Left forelimb (tissue), 1 donor: ENCODE data around the gene ZRANB2.
A peak's percentile ranks its signal among the peaks of the same experiment; 100 is the strongest.

Experiments
- DNase-seq: peaks from one replicate; pipeline ENCODE4 v3.0.0-alpha.2; 2018; ENCODE audit warnings: low spot score

The ZRANB2 gene

DNA sequence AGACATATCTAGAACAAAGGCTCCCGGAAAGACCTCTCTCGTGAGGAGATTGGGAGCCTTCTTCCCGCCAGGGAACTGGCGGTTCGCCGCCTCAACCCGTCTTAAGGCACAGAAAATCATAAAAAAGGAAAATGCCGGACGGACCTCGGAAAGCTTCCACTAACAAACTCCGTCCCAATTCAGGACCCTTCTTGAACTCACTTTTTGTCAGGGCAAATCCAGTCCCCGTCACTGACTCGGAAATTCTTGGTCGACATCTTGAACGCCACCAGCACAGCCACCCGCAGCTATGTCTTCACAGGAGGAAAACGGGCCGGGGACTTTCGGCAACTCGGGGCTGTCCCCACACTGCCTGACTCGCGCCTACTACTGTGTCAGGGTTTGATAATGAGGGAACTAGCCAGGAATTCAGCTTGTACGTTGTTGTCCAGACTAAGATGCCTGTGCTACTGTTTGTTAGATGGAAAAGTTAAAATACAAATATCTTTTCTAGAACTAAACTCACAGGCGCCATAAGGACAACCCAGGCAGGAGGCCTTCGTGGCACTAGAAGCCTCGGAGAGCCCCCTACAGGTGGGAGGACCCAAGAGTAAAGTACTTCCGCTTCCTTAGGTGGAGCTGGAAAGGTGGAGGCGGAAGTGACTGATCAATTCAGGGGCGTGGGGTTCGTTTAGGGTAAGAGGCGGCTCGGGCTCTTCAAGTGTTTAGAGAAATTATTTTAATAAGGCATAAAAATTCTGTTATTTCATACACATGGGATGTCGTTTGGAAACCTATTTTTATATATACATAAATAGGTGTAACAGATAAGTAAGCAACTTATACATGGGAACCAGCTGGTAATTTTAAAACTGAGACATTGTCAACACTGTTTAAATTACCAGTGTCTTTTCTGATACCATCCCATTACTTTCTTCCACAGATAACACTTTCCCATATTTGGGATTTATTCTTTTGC, at the start of gene ZRANB2:
Gene ZRANB2, minus strand, starts transcription at position 297 of the 958 bp plus-strand sequence. Its CDS starts 40 bp downstream, at position 257.
- peak; percentile 93 for DNase-seq

DNA sequence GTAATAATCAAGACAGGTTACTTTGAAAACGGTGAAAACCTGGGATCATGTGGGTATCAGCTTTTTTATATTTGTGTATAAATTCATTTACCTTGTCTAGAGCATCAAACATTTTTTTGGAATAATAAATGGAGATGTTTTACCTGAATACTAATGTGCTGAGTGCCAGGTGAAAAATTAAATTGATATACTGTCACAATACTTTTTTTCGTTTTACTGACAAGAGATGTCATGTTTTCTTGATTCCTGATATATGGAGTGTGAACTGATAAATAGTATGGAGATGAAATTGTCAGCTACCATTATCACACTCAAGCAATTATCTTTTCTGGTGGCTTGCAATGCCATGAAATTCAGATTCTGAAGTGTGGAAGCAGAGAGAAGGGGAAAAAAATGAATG, 47.2 kb upstream of the ZRANB2 start:
- no peak for DNase-seq

GRCh38 chr1:71118086-71118485, 37.3 kb upstream of the ZRANB2 start:
- no peak for DNase-seq

DNA sequence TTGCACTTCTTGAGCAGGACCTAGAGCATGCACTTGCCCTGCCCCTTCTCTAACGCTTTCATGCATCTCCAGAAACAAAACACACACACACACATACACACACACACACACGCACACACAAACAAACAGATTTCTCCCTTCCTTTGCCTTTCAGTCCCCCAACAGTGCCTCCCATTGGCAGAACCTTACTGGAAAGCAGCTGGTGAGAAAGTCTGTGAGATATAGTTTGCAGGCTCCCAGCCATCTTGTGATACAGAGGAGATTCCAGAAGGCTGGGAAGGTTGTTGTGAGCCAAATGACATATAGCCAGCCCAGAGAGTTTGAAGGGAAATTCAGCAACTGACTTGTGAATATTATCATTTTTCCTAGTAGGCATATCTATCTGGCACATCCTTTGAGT, 35.9 kb upstream of the ZRANB2 start:
- no peak for DNase-seq

DNA sequence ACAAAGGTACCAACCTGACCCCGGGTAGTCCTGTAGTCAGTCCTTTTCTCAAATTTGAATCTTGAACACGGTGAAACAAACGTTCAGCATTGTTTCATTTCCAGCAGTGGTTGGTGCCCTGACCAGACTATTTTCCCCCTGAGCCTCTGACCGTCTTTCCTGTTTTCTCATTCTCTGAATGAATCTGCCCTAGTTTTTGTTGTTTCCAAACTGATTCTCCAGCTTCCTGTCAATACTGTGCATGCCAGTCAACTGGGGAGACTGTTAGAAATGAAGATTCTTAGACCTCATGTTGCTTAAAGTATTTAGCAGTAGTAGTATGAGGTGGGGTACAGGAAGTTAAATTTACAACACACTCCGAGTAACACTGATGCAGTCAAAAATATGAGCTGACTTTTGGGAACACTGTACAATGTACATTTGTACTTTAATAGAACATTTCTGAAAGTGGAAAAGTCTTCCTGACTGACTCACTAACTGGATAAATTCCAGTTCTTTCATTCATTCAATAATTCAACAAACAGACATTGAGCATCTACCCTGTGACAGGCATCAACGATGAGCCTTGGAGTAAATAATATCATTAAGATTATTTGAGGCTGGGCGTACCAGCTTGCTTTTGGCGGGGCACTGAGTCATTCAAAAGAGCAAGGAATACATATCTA, 26.0 kb upstream of the ZRANB2 start:
- DNase-seq: no peak

DNA sequence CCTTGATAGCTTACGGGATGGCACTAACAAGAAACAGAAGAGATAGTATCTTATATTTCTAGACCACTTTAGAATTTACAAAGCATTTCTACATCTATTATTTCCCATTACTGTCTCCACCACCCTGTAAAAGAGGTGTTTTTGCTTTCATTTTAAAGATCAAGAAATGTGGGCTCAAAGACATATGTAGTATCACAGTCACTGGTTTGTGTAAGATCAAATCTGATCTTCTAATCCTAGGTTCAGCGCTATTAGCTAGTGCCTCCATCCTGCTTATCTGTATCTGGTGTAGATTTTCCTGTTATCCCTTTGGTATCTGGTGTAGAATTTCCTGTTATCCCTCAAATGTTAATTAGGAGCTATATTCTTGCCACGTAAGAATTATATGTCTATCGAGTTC, 23.6 kb upstream of the ZRANB2 start:
- no peak for DNase-seq

GRCh38 chr1:71101839-71102376, 21.1 kb upstream of the ZRANB2 start:
- DNase-seq: no peak

- no peak for DNase-seq
These were observed 16.6 kb upstream of the ZRANB2 start for GRCh38 chr1:71097428-71097827.

- no peak for DNase-seq
These were observed 14.1 kb upstream of the ZRANB2 start for GRCh38 chr1:71094913-71095312.

DNA sequence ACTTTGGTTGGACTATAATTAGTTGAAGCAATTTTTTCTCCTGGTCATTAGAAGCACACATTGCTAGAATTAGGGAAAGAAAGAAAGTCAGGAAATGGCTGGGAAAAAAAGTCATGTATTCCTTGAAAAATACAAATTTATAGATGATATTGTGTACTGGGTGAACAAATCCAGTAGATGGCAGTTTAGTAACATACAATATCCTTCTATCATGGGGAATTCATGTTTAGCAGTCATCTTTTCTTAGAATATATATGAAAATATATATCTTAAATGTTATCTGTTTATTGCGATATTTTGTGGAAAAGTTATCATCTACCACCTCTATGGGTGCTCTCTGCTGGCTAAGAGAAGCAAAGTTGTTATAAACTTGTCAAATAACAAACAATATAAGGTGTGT, 13.1 kb upstream of the ZRANB2 start:
- DNase-seq: no peak

- no peak for DNase-seq
These were observed 8.9 kb upstream of the ZRANB2 start for GRCh38 chr1:71089536-71090270.

DNA sequence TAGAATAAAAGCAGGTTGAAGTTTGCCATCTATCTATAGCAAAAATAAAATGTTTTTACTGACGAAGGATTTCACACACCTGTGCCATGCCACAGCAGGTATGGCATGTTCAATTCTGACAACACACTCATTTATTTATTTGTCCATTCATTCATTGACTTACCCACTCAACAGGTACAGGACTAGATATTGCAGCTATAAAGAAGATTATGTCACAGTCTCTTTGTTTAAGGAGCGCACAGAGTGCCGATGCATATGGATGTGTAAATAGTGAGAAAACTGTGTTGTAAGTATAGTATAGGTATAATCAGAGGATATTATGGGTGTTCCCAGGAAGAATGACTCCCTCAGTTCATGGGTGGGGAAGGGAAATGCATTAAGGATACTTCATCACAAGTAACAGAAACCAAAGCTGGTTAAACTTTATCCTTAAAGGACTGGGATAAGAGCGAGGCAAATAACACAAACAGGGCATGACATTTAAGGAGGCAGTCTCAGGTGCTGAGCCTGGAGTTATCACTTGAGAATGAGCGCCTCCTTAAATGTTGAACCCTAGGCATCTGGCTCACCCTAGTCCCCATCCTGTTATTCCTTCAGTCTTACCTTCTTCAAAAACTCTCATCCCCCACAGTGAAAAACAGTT, 7.9 kb upstream of the ZRANB2 start:
- DNase-seq: no peak

DNA sequence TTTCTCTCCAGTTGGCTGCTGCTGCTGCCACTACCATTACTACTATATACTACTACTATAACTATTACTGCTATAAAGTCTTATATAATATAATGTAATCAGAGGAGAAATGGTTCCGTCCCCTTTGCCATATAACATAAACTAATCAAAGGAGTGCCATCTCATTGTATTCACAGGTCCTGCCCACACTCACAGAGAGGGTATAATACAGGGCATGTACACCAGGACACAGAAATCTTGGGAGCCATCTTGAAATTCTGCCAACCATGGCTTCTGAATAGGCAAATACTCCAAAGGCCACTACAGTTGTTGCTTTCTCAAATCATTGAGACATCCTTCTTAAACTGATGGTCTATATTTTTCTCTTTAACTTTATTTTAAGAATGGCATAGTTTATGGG, 6.9 kb upstream of the ZRANB2 start:
- DNase-seq: no peak

DNA sequence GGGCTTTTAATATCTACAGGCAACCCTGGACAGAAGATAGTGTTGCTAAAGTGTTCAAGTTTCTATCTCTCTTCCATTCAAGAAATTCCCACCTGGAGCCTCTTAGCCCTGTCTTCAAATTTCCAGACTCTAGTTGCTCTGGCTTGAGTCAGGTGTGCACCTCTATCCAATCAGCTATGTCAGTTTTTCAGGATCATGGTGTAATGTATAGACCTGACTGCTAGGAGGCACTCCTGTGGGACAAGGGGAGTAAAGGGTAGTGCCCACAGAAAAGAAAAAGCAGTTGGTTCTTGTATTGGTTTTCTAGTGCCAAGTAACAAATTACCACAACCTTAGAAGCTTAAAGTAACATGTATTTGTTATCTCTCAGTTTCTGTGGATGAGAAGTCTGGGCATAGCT, 6.2 kb upstream of the ZRANB2 start:
- no peak for DNase-seq

DNA sequence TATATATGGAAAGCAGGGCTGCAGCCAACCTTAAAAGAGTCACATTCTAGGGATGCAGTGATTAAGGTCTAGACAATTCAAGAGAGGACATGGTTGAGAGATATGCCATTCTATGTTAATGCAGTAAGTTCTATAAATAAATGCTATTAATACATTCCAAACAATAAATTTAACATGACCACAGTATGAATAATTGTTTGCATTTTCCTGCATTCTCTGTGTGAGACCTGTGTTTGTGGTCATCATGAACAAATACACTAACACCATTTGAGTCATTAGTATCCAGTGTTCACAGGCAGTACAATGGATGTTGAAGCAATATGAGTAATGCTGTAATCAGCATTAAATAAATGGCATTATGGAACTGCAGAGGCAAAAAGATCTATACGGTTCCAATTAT, 5.5 kb upstream of the ZRANB2 start:
- DNase-seq: no peak

GRCh38 chr1:71083271-71083670, 2.4 kb upstream of the ZRANB2 start:
- DNase-seq: no peak

- no peak for DNase-seq
These were observed 854 bp upstream of the ZRANB2 start for GRCh38 chr1:71081697-71082080.

DNA sequence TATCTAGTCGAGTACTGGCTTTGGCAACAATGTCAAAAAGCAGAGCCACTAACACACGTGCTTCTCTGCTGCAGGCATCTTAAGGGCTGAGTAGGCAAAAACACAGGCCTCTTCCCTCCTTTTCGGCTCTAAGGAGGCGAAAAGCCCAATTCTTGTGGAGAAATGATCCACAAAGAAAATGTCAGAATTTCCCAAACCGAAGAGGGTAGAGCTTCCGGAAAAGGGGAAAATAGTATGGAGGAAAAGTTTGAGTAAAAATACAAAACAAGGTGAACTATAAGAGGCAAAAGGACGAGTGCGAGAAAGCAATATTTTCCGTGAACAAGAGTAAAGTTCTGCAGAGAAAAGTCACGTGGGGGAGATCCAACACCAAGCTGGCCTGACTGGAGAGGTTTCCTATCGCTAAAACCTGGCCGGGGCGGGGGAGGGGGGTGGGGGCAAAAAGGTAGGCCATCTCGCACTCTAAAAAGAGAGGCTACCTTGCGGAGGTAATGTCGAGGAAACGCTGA, 551 bp downstream of the ZRANB2 start:
- DNase-seq: no peak

GRCh38 chr1:71074681-71075080, 6.2 kb downstream of the ZRANB2 start:
- DNase-seq: no peak

- no peak for DNase-seq
These were observed 8.6 kb downstream of the ZRANB2 start for GRCh38 chr1:71072273-71072672.

- DNase-seq: no peak
These were observed 9.1 kb downstream of the ZRANB2 start for GRCh38 chr1:71071720-71072119.
